B cell (primary cell): Measurements from ENCODE around the gene GADL1. TPM values are rescaled to one million over a fixed set of nuclear protein-coding genes. Genes with fewer than 3 reads are reported as not detected.
A peak's percentile ranks its signal among the peaks of the same experiment; 100 is the strongest.

Experiments
- ATAC-seq: fragments of 200-7000 bp; cut with Tn5 transposase; one replicate; pipeline ENCODE4 v1.10.0; 2021; ENCODE audit warnings: low read depth, mild to moderate bottlenecking, moderate number of reproducible peaks, moderate library complexity
- CTCF ChIA-PET: fragments of 350-600 bp; sonication (Branson Sonifier 250); formaldehyde crosslinking; loops from one replicate; lab custom pipeline; 2021; ENCODE audit warnings: antibody characterized with exemption, inconsistent platforms; lab: Charles Lee
- POLR2A ChIA-PET: fragments of 350-600 bp; sonication (Branson Sonifier 250); formaldehyde crosslinking; loops from one replicate; lab custom pipeline; 2021; ENCODE audit warnings: antibody characterized with exemption; lab: Charles Lee
- DNase-seq: peaks from one replicate; pipeline ENCODE4 v3.0.0; 2013
- H2AFZ ChIP-seq: 2 replicates; pipeline ENCODE4 v1.6.1; 2012; ENCODE audit warnings: mild to moderate bottlenecking, low read depth, low read length; ENCODE audit not compliant: insufficient read depth, poor library complexity, severe bottlenecking
- H3K27ac ChIP-seq, 2 donors: 1 replicate in 1 of 2; 2 replicates in 1 of 2; pipeline ENCODE4 v1.5.1; 2012 to 2013; ENCODE audit warnings: low read length in 2 of 2, mild to moderate bottlenecking in 2 of 2, moderate library complexity in 1 of 2
- H3K27me3 ChIP-seq, 4 experiments: fragments of 200-600 bp in 1 of 4; sonication (generic) in 1 of 4; replicated peaks in 1 of 4; 1 replicate in 2 of 4; 2 replicates in 2 of 4; pipeline versions ENCODE4 v1.6.1 to v1.7.0; 2013 to 2016; ENCODE audit warnings: low read length in 3 of 4, mild to moderate bottlenecking in 2 of 4, mixed read lengths in 1 of 4, moderate library complexity in 1 of 4; ENCODE audit not compliant: insufficient read depth in 4 of 4, control insufficient read depth in 3 of 4; ENCODE audit errors: control extremely low read depth in 1 of 4
- H3K36me3 ChIP-seq, 2 experiments: replicated peaks in 1 of 2; 1 replicate in 1 of 2; 2 replicates in 1 of 2; pipeline versions ENCODE4 v1.6.1 to v1.7.1; 2013; ENCODE audit warnings: low read length in 1 of 2; ENCODE audit not compliant: insufficient read depth in 2 of 2, control insufficient read depth in 1 of 2; ENCODE audit errors: control extremely low read depth in 1 of 2, extremely low read depth in 1 of 2
- H3K4me1 ChIP-seq, 2 donors: fragments of 200-600 bp in 1 of 2; sonication (generic) in 1 of 2; 1 replicate in 1 of 2; 2 replicates in 1 of 2; pipeline versions ENCODE4 v1.5.1 to v1.6.1; 2013 to 2017; ENCODE audit warnings: low read length in 2 of 2; ENCODE audit not compliant: control insufficient read depth in 2 of 2, insufficient read depth in 2 of 2
- H3K4me2 ChIP-seq: replicated peaks from 2 replicates; pipeline ENCODE3; 2012; ENCODE audit warnings: mild to moderate bottlenecking, low read depth, low read length; ENCODE audit not compliant: poor library complexity, severe bottlenecking
- H3K4me3 ChIP-seq, 5 experiments: fragments of 200-600 bp in 1 of 5; sonication (generic) in 1 of 5; 1 replicate in 3 of 5; 2 replicates in 2 of 5; pipeline versions ENCODE4 v1.5.1 to v1.7.0; 2011 to 2016; ENCODE audit warnings: low read length in 4 of 5, mild to moderate bottlenecking in 4 of 5, low read depth in 2 of 5, control low read depth in 1 of 5, moderate library complexity in 1 of 5; ENCODE audit not compliant: insufficient read depth in 1 of 5; ENCODE audit errors: control extremely low read depth in 1 of 5, extremely low read depth in 1 of 5
- H3K79me2 ChIP-seq: fragments of 200-600 bp; sonication (generic); one replicate; pipeline ENCODE4 v1.6.0; 2016; ENCODE audit warnings: low read length; ENCODE audit not compliant: control insufficient read depth, insufficient read depth
- H3K9ac ChIP-seq: fragments of 200-600 bp; sonication (generic); 2 replicates; pipeline ENCODE4 v1.6.1; 2017; ENCODE audit warnings: mild to moderate bottlenecking, low read length, moderate library complexity
- H3K9me3 ChIP-seq, 3 donors: one replicate each; pipeline versions ENCODE4 v1.6.1 to v1.7.1; 2013; ENCODE audit warnings: low read length in 2 of 3; ENCODE audit not compliant: control insufficient read depth in 2 of 3, insufficient read depth in 1 of 3; ENCODE audit errors: control extremely low read depth in 1 of 3
- H4K20me1 ChIP-seq: 2 replicates; pipeline ENCODE4 v1.6.0; 2012; ENCODE audit warnings: mild to moderate bottlenecking, low read length; ENCODE audit not compliant: insufficient read depth, control insufficient read depth, poor library complexity, severe bottlenecking
- H3K27ac Mint-ChIP-seq: one replicate; pipeline ENCODE4 v1.8.0; 2021; ENCODE audit warnings: mixed read lengths
- H3K27me3 Mint-ChIP-seq: one replicate; pipeline ENCODE4 v1.8.0; 2021; ENCODE audit warnings: mixed read lengths
- H3K4me1 Mint-ChIP-seq: one replicate; pipeline ENCODE4 v1.8.0; 2021; ENCODE audit warnings: mixed read lengths
- H3K4me3 Mint-ChIP-seq: one replicate; pipeline ENCODE4 v1.8.0; 2021; ENCODE audit warnings: mixed read lengths
- H3K9me3 Mint-ChIP-seq: one replicate; pipeline ENCODE4 v1.8.0; 2022; ENCODE audit warnings: mixed read lengths; ENCODE audit not compliant: insufficient read depth
- CTCF ChIP-seq: fragments of 200-600 bp; IDR thresholded peaks from one replicate; pipeline ENCODE4 v1.8.0; 2022; ENCODE audit warnings: antibody characterized with exemption, mild to moderate bottlenecking
- EZH2 ChIP-seq: IDR thresholded peaks from 2 replicates; pipeline ENCODE4 v1.6.1; 2012; ENCODE audit warnings: borderline replicate concordance, low read depth, mild to moderate bottlenecking, moderate library complexity, low read length; ENCODE audit not compliant: insufficient read depth, poor library complexity, severe bottlenecking
- WGBS: methylation state at CpG from one replicate; pipeline ENCODE4 v1.1.5; 2013; ENCODE audit warnings: missing lambda C conversion rate; ENCODE audit not compliant: insufficient coverage; 5-methylcytosine and 5-hydroxymethylcytosine counted together
- intact Hi-C: fragments of 100-400 bp; cut with micrococcal nuclease; formaldehyde crosslinking; loops from one replicate; pipeline ENCODE4 v1.10.0; 2022
- polyA plus RNA-seq: library from polyadenylated mRNA; depleted of rRNA; stranded (reverse); fragments of >200 nt; gene quantifications from 2 replicates; pipeline ENCODE4 v1.2.3, GENCODE V29; 2012
- total RNA-seq, 2 donors: library from RNA; stranded (reverse); fragments of 120-200 nt in 1 of 2; gene quantifications; 1 replicate in 1 of 2; 2 replicates in 1 of 2; pipeline versions ENCODE4 v1.2.3 to v1.2.4, GENCODE V29; 2013 to 2022

The GADL1 gene
- total and polyA plus RNA-seq, 2 donors (not counting 1 experiment from before 2014, with no cell fraction given): not detected

GRCh38 chr3:30686799-30687198 is 207.7 kb downstream of the GADL1 start:
- Mint-ChIP-seq H3K9me3 (no peaks in the 10 kb centered on the region), H3K27me3 (no peaks in the 10 kb centered on the region)

GRCh38 chr3:30686176-30686575 is 208.3 kb downstream of the GADL1 start:
- Histone ChIP-seq H3K9me3 (no peaks in the 10 kb centered on the region), H4K20me1 (peaks cover 25% of the 10 kb centered on the region), H3K4me2 (no peak overlapping the region), H3K27me3 (no peaks in the 10 kb centered on the region), H3K36me3 (peaks cover 21 to 89% of the 10 kb centered on the region in 2 experiments), H3K4me1 (peaks cover 34 to 39% of the 10 kb centered on the region in 2 donors), H3K9ac (no peak overlapping the region), H3K27ac (peak overlapping the region in 1 of 2 donors; percentile 79), H2AFZ (no peak overlapping the region), H3K79me2 (peaks cover 58% of the 10 kb centered on the region), H3K4me3 (no peak overlapping the region)
- DNase-seq (no peak), ATAC-seq (no peak)
- no peak overlapping the region for H3K4me3 Mint-ChIP-seq
- no peaks in the 10 kb centered on the region for H3K9me3 Mint-ChIP-seq
- POLR2A ChIA-PET: no interaction called here
- CTCF ChIA-PET: interaction anchor here (0.9 to 1.2 kb wide), 3 partner anchors 42 to 490 kb away, joined by 3 to 4 read pairs (median 3); no protein-coding TSS in a partner anchor
- H3K4me1 Mint-ChIP-seq: peaks cover 74% of the 10 kb centered on the region
- WGBS: no CpG with 5 or more reads among the region's 2 CpGs
- H3K27ac Mint-ChIP-seq: no peak overlapping the region
- no peak for TF ChIP-seq EZH2
- intact Hi-C loops: no loop called here
- H3K27me3 Mint-ChIP-seq: no peaks in the 10 kb centered on the region

More at GRCh38 chr3:30686799-30687198, 207.7 kb downstream of the GADL1 start:
- H2AFZ ChIP-seq: no peak overlapping the region
- no peak overlapping the region for H3K4me2 ChIP-seq
- ATAC-seq (no peak), DNase-seq (no peak)
- TF ChIP-seq EZH2: no peak
- TF ChIP-seq CTCF: no peak
- H4K20me1 ChIP-seq: peaks cover 25% of the 10 kb centered on the region
- peak overlapping the region; percentile 6 for H3K27ac Mint-ChIP-seq
- intact Hi-C loops: no loop called here
- WGBS: no CpG with 5 or more reads among the region's 2 CpGs
- H3K79me2 ChIP-seq: peaks cover 52% of the 10 kb centered on the region
- no peaks in the 10 kb centered on the region for H3K27me3 ChIP-seq
- peak overlapping the region in 1 of 2 donors; percentile 42 for H3K27ac ChIP-seq
- CTCF ChIA-PET: interaction anchor here (0.9 to 1.0 kb wide), 2 partner anchors 43 to 488 kb away, joined by 3 to 4 read pairs; no protein-coding TSS in a partner anchor
- peaks cover 28 to 33% of the 10 kb centered on the region in 2 donors for H3K4me1 ChIP-seq
- H3K4me3 ChIP-seq: no peak overlapping the region
- peaks cover 72% of the 10 kb centered on the region for H3K4me1 Mint-ChIP-seq
- no peaks in the 10 kb centered on the region for H3K9me3 ChIP-seq
- POLR2A ChIA-PET: no interaction called here
- no peak overlapping the region for H3K9ac ChIP-seq
- H3K36me3 ChIP-seq: peaks cover 24 to 89% of the 10 kb centered on the region in 2 experiments
- H3K4me3 Mint-ChIP-seq: no peak overlapping the region
